ENCODE measurements around the gene MROH2A.

Gene MROH2A

DNA sequence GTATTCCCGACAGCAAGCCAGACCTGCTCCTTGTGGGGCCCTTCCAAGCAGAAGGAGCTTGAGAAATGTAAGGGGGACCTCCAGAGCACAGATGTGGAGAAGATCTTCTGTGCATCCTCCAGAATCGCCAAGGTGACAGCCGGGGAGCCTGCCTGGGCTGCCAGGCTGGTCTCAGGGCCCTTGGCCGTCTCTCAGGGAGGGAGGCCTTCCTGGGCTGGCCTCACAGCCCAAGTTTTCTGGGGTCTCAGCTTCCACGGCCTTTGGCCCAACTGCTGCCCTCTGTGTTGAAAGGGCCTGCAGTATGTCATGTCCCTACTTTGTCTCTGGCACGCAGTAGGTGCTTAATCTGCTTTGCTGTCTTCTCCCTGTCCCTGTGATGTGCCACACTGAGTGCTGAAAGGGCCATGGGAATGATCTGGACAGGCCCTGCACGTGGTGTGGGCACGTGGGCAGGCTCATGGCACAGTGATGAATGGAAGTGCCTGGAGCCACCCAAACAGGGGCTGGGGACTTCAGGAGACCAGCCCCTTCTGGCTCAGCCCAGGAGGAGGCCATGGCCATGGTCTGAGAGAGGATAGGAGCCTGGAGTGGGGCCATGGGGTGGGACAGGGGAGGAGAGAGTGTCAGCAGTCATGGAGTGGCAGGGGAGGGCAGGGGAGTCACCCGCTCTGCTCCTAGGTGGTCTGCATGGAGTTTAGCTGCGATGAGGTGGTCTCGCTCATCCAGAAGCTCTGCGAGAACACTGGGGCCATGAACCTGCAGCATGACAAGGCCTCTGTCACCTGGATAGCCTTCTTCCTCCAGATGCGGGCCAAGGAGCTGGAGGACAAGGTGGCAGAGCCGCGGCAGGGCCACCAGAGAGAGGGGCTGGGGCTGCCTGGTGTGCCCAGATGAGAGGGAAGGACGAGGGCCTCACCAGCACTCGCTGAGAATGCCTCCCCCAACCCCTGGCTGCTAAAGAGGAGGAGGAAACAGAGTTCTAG lies 40.8 kb downstream of the MROH2A start:
- DNase-seq (ENCODE audit: extremely low read depth in 1 of 2, low read depth in 1 of 2), result no peak

DNA sequence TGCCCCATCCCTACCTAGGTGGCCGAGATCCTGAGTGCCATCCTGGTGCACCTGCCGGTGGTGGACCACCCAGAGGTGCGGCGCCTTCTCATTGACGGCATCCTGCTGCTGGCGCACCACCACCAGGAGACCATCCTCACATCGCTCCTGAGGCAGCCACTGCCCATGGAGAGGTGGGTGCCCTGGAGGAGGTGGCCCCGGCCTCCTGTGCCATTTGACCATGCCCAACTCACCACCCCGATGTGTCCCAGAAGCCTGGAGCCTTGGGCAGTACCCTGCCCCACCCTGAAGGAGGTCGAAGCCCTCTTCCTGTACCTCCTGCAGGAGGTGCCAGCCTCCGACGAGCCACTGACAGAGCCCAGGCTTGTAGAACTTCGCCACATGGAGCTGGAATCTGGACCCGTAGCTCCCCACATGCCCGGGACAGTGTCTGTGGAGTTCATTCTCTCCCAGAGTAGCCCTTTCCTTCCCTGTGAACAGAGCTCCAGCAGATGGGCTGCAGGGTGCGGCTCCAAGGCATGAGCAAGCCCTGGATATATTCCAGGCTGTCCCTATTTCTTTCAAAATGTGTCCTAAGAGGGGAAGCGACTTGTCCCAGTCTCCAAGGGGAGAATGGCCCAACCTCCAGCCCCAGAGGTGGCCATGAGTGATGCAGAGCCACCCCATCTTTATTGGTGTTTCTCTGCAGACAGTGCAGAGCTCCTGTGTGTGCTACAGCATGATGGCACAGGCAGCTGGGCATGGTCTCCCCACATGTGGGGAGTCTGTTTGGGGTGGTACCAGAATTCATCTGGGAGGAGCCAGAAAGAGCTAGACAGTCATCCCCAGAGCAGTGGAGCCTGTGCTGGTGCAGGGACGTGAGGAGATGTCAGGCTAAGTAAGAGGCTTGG lies 42.0 kb downstream of the MROH2A start:
- DNase-seq (ENCODE audit: extremely low read depth in 1 of 2, low read depth in 1 of 2), result no peak

DNA sequence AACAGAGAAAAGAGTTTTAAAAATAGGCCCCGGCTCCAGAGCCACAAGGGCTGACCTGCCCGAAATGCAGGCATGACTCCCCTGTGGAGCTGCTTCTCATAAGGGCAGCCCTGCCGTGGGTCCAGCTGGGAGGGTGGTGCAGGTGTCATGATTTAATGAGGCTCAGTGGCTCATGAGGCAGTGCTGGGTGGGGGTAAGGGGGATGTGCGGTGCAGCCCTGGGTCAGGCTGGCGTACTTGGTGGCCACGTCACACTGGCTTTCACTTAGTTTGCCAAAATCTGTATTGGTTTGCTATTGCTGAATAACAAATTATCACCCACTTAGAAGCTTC lies 42.6 kb downstream of the MROH2A start:
- DNase-seq (ENCODE audit: extremely low read depth in 1 of 2, low read depth in 1 of 2), result no peak

DNA sequence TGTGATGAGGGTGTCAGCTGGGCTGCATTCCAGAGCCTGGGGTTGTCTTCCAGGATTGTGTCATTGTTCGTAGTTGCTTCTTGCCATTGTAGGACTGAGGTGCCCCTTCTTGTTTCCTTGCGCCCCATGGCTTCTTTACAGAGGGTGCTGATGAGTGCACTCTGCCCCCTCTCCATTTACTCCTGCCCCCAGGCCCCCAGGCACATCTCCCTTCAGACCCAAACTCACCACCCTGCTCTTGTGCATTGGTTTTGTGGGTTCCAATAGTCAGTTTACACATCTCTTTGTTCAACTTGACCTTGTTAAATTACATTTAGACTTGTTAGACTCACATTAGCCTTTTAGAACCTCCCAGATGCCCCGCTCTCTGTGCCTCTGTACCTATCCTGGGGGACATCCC lies 43.1 kb downstream of the MROH2A start:
- no peak for DNase-seq (ENCODE audit: extremely low read depth in 1 of 2, low read depth in 1 of 2)

DNA sequence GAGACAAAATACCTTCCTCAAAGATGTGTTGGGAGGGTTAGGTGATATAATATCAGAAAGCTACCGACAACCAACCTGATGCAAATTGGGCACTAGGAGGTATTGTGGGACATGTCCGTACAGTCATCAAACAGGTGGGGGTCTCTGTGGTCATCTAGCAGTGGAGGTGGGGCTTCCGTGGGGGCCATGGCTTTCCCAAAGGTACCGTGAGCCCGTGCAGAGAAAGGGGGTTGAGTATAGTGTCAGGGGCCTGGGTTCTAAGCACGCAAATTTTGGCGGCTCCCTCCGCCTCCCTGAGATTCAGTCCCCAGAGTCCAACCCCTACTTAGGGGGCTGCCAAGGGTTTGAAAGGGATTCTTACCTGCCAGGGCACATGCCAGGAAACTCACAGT lies 43.6 kb downstream of the MROH2A start:
- DNase-seq (ENCODE audit: extremely low read depth in 1 of 2, low read depth in 1 of 2), result no peak

DNA sequence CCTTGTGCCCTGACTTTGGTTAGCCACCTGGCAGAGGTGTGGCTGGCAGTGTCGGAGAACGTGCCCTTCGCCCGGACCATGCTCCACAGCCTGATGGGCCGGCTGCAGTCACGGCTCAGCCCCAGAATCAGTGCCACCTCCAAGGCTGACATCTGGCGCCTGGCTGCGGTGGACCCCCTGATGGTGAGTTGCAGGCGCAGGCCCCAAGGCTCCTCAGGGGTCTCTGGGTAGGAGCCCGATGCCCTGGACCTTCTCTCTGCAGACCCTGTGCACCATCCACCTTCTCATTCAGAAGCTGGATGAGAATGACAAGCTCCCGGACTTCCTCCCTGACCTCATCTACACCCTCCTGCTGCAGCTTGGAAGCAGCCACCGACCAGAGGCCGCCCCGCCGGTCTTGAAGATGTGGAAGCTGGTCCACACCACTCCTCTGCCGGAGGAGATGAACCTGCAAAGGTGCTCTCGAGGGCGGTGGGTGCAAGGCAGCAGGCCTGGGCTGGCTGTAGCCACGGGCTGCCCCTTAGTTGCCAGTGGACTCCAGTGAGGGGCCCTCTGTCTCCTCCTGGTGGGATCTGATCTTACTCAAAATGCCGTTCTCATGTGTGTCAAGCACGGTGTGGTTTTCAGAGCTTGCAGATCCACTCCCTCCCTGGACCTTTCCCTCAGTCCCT lies 44.1 kb downstream of the MROH2A start:
- DNase-seq (ENCODE audit: extremely low read depth in 1 of 2, low read depth in 1 of 2), result no peak

DNA sequence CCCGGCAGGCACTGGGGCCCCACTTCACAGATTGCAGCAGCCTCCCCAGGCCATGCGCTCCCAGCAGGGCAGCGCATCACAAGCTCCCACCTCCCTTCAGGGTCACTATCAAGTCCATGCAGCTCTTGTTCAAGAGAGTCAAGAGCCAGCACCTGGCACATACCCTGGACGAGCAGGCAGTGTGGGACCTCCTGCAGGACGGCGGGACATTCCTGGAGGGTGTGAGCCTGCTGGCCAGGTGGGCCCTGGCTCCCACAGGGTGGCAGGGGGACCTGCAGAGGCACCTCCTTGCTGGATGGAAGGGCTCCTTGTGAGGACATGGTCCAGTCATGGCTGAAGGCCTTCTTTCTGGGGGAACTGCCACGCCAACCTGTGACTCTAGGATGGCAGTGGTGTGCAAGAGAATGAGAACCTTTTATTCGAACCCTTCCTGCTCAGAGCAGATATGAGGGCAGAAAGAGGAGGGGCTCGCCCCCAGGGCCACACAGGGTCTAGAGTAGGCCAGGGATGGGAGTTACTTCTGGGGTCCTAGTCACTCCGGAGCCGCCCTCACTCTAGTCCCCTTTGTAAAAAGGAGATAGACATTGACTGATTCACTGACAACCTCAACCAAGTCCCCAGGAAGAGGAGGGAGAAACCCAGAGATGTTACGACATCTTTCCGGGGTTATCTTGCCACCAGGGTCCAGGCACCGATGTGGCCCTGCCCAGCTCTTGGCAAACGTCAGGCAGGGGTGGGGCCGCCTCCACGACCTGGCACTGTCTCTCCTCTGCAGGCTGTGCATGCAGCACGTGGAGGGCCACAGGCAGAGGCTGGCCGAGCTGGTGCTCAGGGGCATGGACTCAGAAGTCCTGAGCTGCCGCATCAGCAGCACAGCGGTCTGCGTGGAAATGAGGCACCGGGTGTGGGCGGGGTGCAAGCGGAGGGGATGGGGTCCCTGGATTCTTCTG lies 44.9 kb downstream of the MROH2A start:
- no peak for DNase-seq (ENCODE audit: extremely low read depth in 1 of 2, low read depth in 1 of 2)

DNA sequence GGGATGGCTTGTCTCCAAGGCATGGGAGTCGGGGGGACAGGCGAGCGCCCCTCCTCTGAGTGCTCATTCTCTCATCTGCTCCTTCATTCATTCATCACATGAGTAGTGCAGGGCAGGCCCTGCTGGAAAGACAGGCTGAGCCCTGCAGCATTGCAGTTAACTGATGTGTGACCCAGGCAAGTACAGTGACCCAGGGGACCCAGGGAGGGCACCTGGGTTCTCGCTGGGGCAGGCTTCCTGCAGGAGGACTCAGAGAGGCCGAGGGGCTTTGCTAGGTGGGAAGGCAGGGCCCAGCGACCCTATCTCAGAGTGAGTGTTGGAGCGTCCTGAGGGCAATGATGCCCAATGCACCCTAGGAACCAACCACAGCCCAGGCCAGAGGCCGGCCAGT lies 45.6 kb downstream of the MROH2A start:
- no peak for DNase-seq (ENCODE audit: extremely low read depth in 1 of 2, low read depth in 1 of 2)

DNA sequence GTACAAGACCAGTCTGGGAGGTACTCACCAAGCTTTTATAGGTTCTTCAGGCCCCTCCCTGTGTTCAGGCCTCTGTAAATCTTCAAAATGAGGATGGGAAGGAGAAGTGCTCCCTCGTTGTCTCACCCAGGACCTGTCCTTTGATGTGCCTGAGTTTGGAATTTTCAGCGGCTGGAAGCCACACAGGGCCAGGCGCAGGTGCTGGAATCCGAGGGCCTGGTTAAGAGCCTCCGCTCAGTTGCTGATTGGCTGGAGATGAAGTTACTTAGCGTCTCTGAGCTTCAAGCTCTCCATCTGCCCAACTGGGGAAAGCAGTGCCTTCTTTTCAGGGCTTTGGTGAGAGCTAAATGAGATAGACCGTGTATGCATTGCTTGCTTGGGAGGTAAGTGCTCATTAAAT lies 46.2 kb downstream of the MROH2A start:
- DNase-seq (ENCODE audit: extremely low read depth in 1 of 2, low read depth in 1 of 2), result no peak

DNA sequence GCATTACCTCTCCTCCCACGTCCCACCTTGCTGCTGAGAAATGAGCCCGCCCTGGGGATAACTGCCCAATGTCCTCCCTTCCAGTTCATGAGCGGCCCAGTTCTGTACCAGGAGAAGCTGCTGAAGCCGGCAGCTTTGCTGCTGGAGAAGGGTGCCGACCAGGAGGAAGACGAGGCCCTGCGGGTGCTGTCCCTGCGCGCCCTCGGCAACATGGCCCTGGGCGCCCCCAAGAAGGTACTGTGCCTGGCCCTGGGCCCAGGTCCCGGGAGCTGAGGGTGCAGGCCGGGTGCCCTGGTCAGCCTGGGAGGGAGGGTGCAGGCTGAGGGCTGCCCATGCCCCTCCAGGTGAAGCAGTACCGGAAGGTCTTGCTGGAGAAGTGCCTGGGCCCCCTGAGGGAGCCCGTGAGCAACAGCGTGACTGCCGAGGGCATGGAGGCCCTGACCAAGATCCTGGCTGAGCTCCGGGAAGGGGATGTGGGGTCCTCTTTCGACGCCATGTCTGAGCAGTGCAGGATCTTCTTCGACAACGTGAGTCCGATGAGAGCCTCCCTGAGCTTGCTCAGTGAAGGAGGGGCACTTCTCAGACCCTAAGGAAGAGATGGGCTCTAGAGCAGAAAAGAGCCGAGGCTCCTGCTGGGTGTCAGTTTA lies 50.5 kb downstream of the MROH2A start:
- DNase-seq (ENCODE audit: extremely low read depth in 1 of 2, low read depth in 1 of 2), result no peak

DNA sequence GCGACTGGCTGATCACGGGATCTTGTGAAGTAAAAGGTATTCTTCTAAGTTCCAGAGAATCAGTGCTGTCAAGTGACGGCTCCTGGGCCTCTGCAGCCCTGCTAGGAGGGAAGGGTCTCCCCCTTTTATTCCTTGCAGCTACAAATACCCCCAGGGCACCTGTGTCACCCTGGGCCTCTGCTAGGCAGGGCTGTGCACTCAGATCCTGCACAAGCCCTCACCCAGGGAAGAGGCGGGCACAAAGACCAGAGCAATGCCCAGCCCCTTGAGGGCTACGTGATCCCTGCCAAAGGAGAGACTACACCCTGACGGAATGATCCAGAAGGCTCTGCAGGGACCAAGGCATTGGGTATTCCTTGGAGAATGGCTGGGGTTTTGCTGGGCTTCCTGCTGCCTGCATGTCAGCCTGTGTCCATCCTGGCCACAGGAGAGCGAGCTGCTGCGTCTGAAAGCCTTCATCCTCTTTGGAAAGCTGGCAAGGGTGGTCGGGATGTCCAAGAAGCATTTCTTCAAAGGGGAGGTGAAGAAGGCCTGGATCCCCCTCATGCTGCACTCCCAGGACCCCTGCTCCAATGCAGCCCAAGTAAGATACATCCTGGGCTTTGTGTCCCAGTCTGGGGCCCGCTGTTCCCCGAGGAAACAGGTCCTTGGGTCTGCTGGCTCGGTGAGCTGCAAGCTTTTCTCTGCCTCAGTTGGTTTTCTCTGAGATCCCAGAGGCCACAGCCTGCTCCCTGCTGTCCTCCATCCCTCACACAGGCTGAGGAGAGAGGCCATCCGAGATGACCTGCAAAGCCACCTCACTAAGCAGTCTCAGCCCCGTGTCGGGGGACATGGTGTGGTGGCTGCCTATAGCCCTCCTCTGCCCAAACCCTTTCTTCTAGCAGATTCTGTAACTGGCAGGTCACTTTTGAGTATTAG lies 51.3 kb downstream of the MROH2A start:
- DNase-seq (ENCODE audit: extremely low read depth in 1 of 2, low read depth in 1 of 2), result no peak

DNA sequence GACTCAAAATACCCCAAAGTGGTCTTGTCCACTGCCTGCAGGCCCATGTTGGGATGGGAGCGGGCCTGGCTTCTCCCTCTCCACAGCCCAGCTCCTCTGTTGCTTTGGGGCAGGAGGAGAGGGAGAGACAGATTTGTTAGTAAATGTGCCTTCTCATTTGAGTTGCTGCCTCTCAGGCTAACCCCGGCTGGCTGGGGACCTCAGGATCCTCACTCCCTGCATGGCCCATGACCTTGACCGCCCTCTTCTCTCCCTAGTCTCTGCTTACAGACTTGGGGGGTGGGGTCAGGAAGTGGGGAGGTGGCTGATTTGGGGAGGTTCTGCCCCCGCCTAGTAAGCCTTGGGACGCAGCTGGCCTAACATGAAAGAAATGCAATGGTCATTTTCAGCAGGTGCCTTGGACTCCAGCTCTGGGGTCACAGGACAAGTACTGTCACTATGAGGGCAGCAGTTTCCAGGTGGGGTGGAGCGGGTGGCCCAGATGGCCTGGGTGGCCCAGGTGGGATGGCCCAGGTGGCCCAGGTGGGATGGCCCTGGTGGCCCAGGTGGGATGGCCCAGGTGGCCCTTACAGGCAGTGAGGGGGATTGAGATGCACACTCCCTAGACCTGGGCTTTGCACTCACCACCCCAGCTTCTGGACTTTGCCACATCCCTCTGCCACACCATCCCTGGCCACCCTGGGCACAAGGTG lies 52.1 kb downstream of the MROH2A start:
- DNase-seq (ENCODE audit: extremely low read depth in 1 of 2, low read depth in 1 of 2), result no peak

DNA sequence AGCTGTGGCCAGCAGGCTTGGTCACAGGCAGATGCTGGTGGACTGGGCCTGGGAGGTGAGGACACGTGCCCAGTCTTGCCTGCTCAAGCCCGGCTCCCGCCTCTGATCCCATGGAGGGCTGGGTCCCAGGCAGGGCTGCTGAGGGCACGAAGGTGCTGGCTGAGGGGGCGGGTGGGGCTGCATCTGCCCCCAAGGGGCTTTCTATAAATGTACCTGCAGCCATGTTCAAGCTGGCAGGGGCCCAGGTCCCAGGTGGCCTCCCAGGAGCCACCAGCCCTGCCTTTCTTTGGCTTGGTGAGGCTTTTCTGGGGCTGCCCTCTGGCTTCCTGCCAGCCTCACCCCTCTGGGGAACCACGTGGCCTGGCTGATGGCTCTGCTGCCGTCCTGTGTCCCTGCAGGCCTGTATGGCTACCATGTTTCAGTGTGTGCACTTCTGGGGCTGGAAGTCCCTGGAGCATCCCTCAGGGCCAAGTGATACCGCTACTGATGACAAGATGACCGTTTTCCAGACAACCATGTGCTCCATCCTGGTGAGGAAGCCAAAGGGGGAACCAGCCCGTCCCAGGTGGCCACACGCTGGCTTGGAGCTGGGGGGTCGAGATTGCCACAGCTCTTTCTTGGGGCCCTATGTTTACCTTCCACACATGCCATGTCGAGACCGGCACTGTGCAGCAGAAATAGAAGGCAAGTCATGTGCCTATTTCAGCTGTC lies 53.0 kb downstream of the MROH2A start:
- no peak for DNase-seq (ENCODE audit: extremely low read depth in 1 of 2, low read depth in 1 of 2)

DNA sequence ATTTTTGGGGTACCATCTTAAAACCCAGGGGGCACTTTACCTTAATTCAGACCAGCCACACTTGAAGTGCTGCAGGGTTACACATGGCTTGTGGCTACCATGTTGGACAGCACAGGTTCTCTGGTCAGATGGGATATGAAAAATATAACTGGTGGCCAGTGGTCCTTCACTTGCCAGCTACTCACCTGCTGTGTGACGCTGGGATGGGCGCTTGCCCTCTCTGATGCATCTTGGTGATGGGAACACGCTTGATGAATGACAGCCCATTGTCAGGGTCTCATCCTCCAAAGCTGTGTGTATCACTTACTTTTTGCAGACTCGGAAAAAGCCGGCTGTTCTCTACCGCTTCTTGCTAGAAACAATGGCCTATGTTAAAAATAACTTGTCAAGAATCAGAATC lies 53.7 kb downstream of the MROH2A start:
- DNase-seq (ENCODE audit: extremely low read depth in 1 of 2, low read depth in 1 of 2), result no peak

DNA sequence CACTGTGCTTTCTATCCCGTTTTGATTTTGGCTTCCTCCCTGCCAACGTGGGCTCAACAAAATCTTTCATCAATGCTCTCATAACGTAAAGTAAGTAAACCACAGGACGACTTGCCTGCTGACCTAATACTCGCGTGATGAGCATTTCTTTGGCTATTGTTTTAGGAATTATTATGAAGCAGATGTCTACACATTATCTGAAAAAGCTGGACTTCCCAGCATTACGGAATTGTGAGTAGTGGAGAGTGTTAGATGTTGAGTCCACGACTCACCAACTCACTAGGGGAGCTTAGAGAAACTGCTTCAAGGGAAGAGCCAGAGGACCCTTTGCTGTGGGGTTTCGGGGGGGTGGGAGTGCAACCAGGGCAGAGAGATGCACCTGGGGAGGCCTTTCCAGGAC lies 54.3 kb downstream of the MROH2A start:
- DNase-seq (ENCODE audit: extremely low read depth in 1 of 2, low read depth in 1 of 2), result no peak

DNA sequence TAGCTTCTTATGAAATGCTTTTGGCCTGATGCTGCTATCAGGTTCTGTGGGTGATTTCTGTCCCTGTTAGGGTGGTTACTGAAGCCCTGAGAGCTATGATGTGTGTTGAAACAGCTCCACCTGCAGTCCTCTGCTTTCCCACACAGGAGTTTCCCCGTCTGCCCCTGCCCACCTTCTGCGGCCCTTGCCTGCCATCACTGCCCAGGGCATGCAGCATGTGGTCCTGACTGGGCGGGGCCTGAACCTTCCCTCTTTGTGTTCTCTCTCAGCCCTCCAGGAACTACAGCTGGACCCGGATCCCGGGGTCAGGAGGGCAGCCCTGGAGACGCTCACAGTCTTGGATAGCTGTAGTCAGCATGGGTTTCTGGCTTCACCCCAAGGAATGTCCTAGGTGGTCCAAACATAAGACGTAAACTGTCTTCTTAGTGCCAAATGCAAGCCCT lies 54.8 kb downstream of the MROH2A start:
- no peak for DNase-seq (ENCODE audit: extremely low read depth in 1 of 2, low read depth in 1 of 2)

DNA sequence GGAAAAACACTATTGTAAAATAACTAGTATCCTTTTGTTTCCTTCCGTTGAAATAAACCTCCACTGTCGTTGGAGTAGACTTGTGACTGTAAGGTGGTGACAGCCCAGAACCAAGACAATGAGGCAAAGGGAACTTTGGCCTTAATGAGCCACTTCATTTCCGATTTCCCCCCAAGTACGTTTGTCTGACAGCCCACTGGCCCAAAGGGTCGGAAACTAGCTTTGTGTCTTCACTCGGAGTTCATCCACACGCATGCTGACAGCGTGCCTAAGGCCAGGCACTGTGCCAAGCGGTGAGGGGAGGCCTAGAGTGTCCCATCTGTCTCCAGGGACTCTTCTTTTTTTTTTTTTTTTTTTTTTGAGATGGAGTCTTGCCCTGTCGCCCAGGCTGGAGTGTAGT lies 55.2 kb downstream of the MROH2A start:
- no peak for DNase-seq (ENCODE audit: extremely low read depth in 1 of 2, low read depth in 1 of 2)

Data from activated CD8-positive, alpha-beta memory T cell treated with anti-CD3 and anti-CD28 coated beads for 1 hour (primary cell).